ENCODE results near the gene DIP2B. TPM values are rescaled to one million over a fixed set of nuclear protein-coding genes. Genes with fewer than 3 reads are reported as not detected.
"Not testable (repeated sequence)": the region's sequence is repeated elsewhere in the genome, so short reads cannot be mapped to it uniquely, and the experiment has no call there.

DIP2B gene
- total RNA-seq, 1 experiment from 2014 or later = 20.0 TPM

- no peak overlapping the region for H2AFZ ChIP-seq (ENCODE audit: low read length)
- H3K23me2 ChIP-seq (ENCODE audit: insufficient read length, low read depth, low read length, poor library complexity, severe bottlenecking) = peaks cover 8% of the 10 kb centered on the region
- H4K20me1 ChIP-seq (ENCODE audit: control insufficient read depth, insufficient read depth, insufficient read length) = no peaks in the 10 kb centered on the region
- H4K5ac ChIP-seq (ENCODE audit: insufficient read length, low read depth, low read length) = no peak overlapping the region
- no peak overlapping the region for H2BK120ac ChIP-seq (ENCODE audit: low read depth, low read length, poor library complexity, severe bottlenecking)
- H3K79me2 ChIP-seq (ENCODE audit: insufficient read depth, low read length) = peaks cover 26% of the 10 kb centered on the region
- H2BK20ac ChIP-seq (ENCODE audit: low read depth, low read length, poor library complexity, severe bottlenecking) = no peak overlapping the region
- H3K4ac ChIP-seq (ENCODE audit: low read depth, low read length) = no peak overlapping the region
- H3K27me3 ChIP-seq (ENCODE audit: insufficient read depth, low read length) = no peaks in the 10 kb centered on the region
- Mint-ChIP-seq H3K27me3 (ENCODE audit: low read depth) (no peaks in the 10 kb centered on the region), H3K9me3 (peaks cover 0 to 8% of the 10 kb centered on the region in 2 experiments; a peak in 4 of 5 replicates), H3K36me3 (ENCODE audit: insufficient read depth in 1 of 3, low read depth in 3 of 3) (peaks cover 20 to 26% (median 21%) of the 10 kb centered on the region in 3 experiments), H3K4me1 (peaks cover 15 to 19% of the 10 kb centered on the region in 2 experiments), H3K4me3 (no peak overlapping the region), H3K27ac (no peak overlapping the region)
- TF ChIP-seq CTCF (conservative IDR thresholded peaks at IDR 0.05) = no peak
- H4K8ac ChIP-seq (replicated peaks; ENCODE audit: insufficient read length, low read depth, low read length) = no peak overlapping the region
- no peak overlapping the region for H3T11ph ChIP-seq (ENCODE audit: low read length)
- H3K18ac ChIP-seq (ENCODE audit: insufficient read length, low read depth, low read length) = no peak overlapping the region
- H2BK5ac ChIP-seq (ENCODE audit: insufficient read length, low read length) = no peak overlapping the region
- H2AK5ac ChIP-seq (ENCODE audit: insufficient read length, low read length) = no peak overlapping the region
- WGBS (ENCODE audit: extremely low coverage, insufficient read length, low lambda C conversion rate) = no CpG with 5 or more reads among the region's 3 CpGs
- H3K27ac ChIP-seq (ENCODE audit: insufficient read length, low read depth, low read length) = no peak overlapping the region
- no peak overlapping the region for H2BK12ac ChIP-seq (ENCODE audit: insufficient read length, low read depth, low read length)
- H3K23ac ChIP-seq (ENCODE audit: insufficient read length, low read depth, low read length) = no peak overlapping the region
- no peak overlapping the region for H3K14ac ChIP-seq (ENCODE audit: insufficient read depth, low read length)
- no peak overlapping the region for H3K56ac ChIP-seq (ENCODE audit: insufficient read length, low read depth, low read length)
- H2BK15ac ChIP-seq (ENCODE audit: low read depth, low read length) = no peak overlapping the region
- no peaks in the 10 kb centered on the region for H3K4me1 ChIP-seq (ENCODE audit: insufficient read depth, low read length)
- DNase-seq = no peak
- H3K4me2 ChIP-seq (ENCODE audit: insufficient read depth, insufficient read length, low read length) = no peak overlapping the region
- no peaks in the 10 kb centered on the region for H3K9me3 ChIP-seq (ENCODE audit: control insufficient read depth, low read depth, low read length)
- H3K9ac ChIP-seq (ENCODE audit: extremely low read depth, insufficient read length, low read length) = no peak overlapping the region
- H3K79me1 ChIP-seq (ENCODE audit: insufficient read depth, low read depth, low read length, poor library complexity, severe bottlenecking) = peaks cover 12% of the 10 kb centered on the region
- no peak overlapping the region for H4K91ac ChIP-seq (ENCODE audit: insufficient read length, low read depth, low read length)
Measured at GRCh38 chr12:50768391-50768790, 263.6 kb downstream of the DIP2B start.

GRCh38 chr12:50768813-50769212 is 264.0 kb downstream of the DIP2B start:
- H3K4me3 Mint-ChIP-seq; H4K20me1 ChIP-seq (ENCODE audit: control insufficient read depth, insufficient read depth, insufficient read length); H2BK15ac ChIP-seq (ENCODE audit: low read depth, low read length); H2BK120ac ChIP-seq (ENCODE audit: low read depth, low read length, poor library complexity, severe bottlenecking); H2BK5ac ChIP-seq (ENCODE audit: insufficient read length, low read length); H2BK20ac ChIP-seq (ENCODE audit: low read depth, low read length, poor library complexity, severe bottlenecking); H3T11ph ChIP-seq (ENCODE audit: low read length); H3K27ac ChIP-seq (ENCODE audit: insufficient read length, low read depth, low read length); H2AK5ac ChIP-seq (ENCODE audit: insufficient read length, low read length); H4K91ac ChIP-seq (ENCODE audit: insufficient read length, low read depth, low read length); H2BK12ac ChIP-seq (ENCODE audit: insufficient read length, low read depth, low read length); H3K4me2 ChIP-seq (ENCODE audit: insufficient read depth, insufficient read length, low read length); H3K9me3 Mint-ChIP-seq; H3K23me2 ChIP-seq (ENCODE audit: insufficient read length, low read depth, low read length, poor library complexity, severe bottlenecking); H2AFZ ChIP-seq (ENCODE audit: low read length); H3K4me1 ChIP-seq (ENCODE audit: insufficient read depth, low read length); H3K18ac ChIP-seq (ENCODE audit: insufficient read length, low read depth, low read length); H3K27ac Mint-ChIP-seq; H4K8ac ChIP-seq (replicated peaks; ENCODE audit: insufficient read length, low read depth, low read length); H3K9ac ChIP-seq (ENCODE audit: extremely low read depth, insufficient read length, low read length); H3K27me3 ChIP-seq (ENCODE audit: insufficient read depth, low read length); H3K14ac ChIP-seq (ENCODE audit: insufficient read depth, low read length); H3K9me3 ChIP-seq (ENCODE audit: control insufficient read depth, low read depth, low read length); H4K5ac ChIP-seq (ENCODE audit: insufficient read length, low read depth, low read length); H3K23ac ChIP-seq (ENCODE audit: insufficient read length, low read depth, low read length); H3K4ac ChIP-seq (ENCODE audit: low read depth, low read length); H3K27me3 Mint-ChIP-seq (ENCODE audit: low read depth); DNase-seq; H3K56ac ChIP-seq (ENCODE audit: insufficient read length, low read depth, low read length): not testable (repeated sequence)
- peaks cover 12% of the 10 kb centered on the region for H3K79me1 ChIP-seq (ENCODE audit: insufficient read depth, low read depth, low read length, poor library complexity, severe bottlenecking)
- peaks cover 26% of the 10 kb centered on the region for H3K79me2 ChIP-seq (ENCODE audit: insufficient read depth, low read length)
- no CpG with 5 or more reads among the region's 2 CpGs for WGBS (ENCODE audit: extremely low coverage, insufficient read length, low lambda C conversion rate)
- Mint-ChIP-seq H3K4me1 (peaks cover 15 to 19% of the 10 kb centered on the region in 2 experiments), H3K36me3 (ENCODE audit: insufficient read depth in 1 of 3, low read depth in 3 of 3) (peaks cover 20 to 26% (median 21%) of the 10 kb centered on the region in 3 experiments)

All from H9 (cell line).